Measurements from ENCODE around the gene TCL1A. TPM values are rescaled to one million over a fixed set of nuclear protein-coding genes. Genes with fewer than 3 reads are reported as not detected.

TCL1A gene
- total and polyA plus RNA-seq, 12 donors, result 0.22 to 0.33 TPM; not detected in 10

- Histone ChIP-seq H3K9me3 (replicated peaks in 1 of 3) (peaks cover 0 to 9% (median 0%) of the 10 kb centered on the region in 3 donors), H3K27me3 (no peaks in the 10 kb centered on the region), H3K27ac (no peak overlapping the region), H3K4me1 (replicated peaks in 1 of 2) (no peaks in the 10 kb centered on the region), H3K36me3 (replicated peaks in 1 of 2) (no peaks in the 10 kb centered on the region), H3K4me3 (no peak overlapping the region)
- intact Hi-C loops (cut with DNase I), result no loop called here
- WGBS, 4 donors, result 64 to 77% (median 69%) methylated on average over 1 of the region's 1 CpG
- no peak for TF ChIP-seq CTCF (IDR thresholded peaks at IDR 0.05)
- no peak for TF ChIP-seq POLR2A (IDR thresholded peaks at IDR 0.05)
- DNase-seq, result no peak
Measured at GRCh38 chr14:95722525-95723190, 8.7 kb upstream of the TCL1A start.

- Histone ChIP-seq H3K27me3 (peaks cover 13% of the 10 kb centered on the region), H3K36me3 (replicated peaks in 1 of 2) (no peaks in the 10 kb centered on the region), H3K9me3 (replicated peaks in 1 of 3) (no peaks in the 10 kb centered on the region), H3K4me1 (replicated peaks in 1 of 2) (no peaks in the 10 kb centered on the region), H3K4me3 (no peak overlapping the region), H3K27ac (no peak overlapping the region)
- TF ChIP-seq CTCF (IDR thresholded peaks at IDR 0.05) (no peak), POLR2A (IDR thresholded peaks at IDR 0.05) (no peak)
- intact Hi-C loops (cut with DNase I), result no loop called here
- WGBS, 4 donors, result 84 to 92% (median 89%) methylated on average over 9 of the region's 9 CpGs
- no peak for DNase-seq
Measured at GRCh38 chr14:95712398-95712797, 1.5 kb downstream of the TCL1A start.

- Histone ChIP-seq H3K4me3 (no peak overlapping the region), H3K9me3 (replicated peaks in 1 of 3) (no peaks in the 10 kb centered on the region), H3K36me3 (replicated peaks in 1 of 2) (no peaks in the 10 kb centered on the region), H3K27me3 (peaks cover 13% of the 10 kb centered on the region), H3K4me1 (replicated peaks in 1 of 2) (no peaks in the 10 kb centered on the region), H3K27ac (no peak overlapping the region)
- intact Hi-C loops (cut with DNase I), result no loop called here
- 67 to 80% (median 77%) methylated on average over 6 to 9 of the region's 9 CpGs for WGBS, 4 donors
- no peak for DNase-seq
- TF ChIP-seq POLR2A (IDR thresholded peaks at IDR 0.05) (no peak), CTCF (IDR thresholded peaks at IDR 0.05) (no peak)
Measured at GRCh38 chr14:95711476-95712176, 2.3 kb downstream of the TCL1A start.

- Histone ChIP-seq H3K27me3 (peaks cover 13% of the 10 kb centered on the region), H3K4me1 (replicated peaks in 1 of 2) (no peaks in the 10 kb centered on the region), H3K36me3 (replicated peaks in 1 of 2) (no peaks in the 10 kb centered on the region), H3K4me3 (no peak overlapping the region), H3K27ac (no peak overlapping the region), H3K9me3 (replicated peaks in 1 of 3) (no peaks in the 10 kb centered on the region)
- WGBS, 4 donors, result 74 to 94% (median 88%) methylated on average over 12 to 17 of the region's 17 CpGs
- no peak for DNase-seq
- TF ChIP-seq POLR2A (IDR thresholded peaks at IDR 0.05), result no peak
- intact Hi-C loops (cut with DNase I), result no loop called here
Measured at GRCh38 chr14:95710106-95710505, 3.8 kb downstream of the TCL1A start.

All from adrenal gland (tissue), 12 donors.